ENCODE measurements around the gene ZNF577. TPM values are rescaled to one million over a fixed set of nuclear protein-coding genes. Genes with fewer than 3 reads are reported as not detected.

Gene ZNF577
- total RNA-seq, 3 donors from 2014 or later = 5.8 to 17.2 (median 9.7) TPM

DNA sequence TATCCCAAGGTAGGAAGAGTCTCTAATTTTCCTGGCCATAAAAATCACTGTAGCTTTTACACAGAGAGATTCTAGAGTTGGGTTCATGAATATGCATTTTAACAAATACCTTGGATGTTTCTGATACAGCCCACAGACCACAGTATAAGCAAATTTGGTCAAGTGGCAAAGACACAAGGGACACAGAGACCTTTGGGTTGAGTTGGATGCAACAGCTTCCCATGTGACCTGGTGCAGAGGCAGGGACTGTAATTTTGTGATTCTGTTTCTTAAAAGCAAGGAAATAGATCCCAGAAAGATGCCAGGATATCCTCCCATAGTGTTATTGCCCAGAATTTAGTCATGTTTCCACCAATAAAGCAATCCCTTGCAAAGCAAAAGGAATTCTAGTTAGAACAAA lies 65.8 kb downstream of the ZNF577 start:
- H3K9me3 ChIP-seq = peaks cover 6% of the 10 kb centered on the region
- ATAC-seq (no peak), DNase-seq (no peak)
- H3K4me1 ChIP-seq (ENCODE audit: low read depth) = no peaks in the 10 kb centered on the region
- no peaks in the 10 kb centered on the region for H3K36me3 ChIP-seq (ENCODE audit: low read depth)
- intact Hi-C loops (cut with DNase I, micrococcal nuclease) = no loop called here
- TF ChIP-seq, protein P1, sequence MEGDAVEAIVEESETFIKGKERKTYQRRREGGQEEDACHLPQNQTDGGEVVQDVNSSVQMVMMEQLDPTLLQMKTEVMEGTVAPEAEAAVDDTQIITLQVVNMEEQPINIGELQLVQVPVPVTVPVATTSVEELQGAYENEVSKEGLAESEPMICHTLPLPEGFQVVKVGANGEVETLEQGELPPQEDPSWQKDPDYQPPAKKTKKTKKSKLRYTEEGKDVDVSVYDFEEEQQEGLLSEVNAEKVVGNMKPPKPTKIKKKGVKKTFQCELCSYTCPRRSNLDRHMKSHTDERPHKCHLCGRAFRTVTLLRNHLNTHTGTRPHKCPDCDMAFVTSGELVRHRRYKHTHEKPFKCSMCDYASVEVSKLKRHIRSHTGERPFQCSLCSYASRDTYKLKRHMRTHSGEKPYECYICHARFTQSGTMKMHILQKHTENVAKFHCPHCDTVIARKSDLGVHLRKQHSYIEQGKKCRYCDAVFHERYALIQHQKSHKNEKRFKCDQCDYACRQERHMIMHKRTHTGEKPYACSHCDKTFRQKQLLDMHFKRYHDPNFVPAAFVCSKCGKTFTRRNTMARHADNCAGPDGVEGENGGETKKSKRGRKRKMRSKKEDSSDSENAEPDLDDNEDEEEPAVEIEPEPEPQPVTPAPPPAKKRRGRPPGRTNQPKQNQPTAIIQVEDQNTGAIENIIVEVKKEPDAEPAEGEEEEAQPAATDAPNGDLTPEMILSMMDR (IDR thresholded peaks at IDR 0.05) = no peak
- H3K4me3 ChIP-seq = no peak overlapping the region

DNA sequence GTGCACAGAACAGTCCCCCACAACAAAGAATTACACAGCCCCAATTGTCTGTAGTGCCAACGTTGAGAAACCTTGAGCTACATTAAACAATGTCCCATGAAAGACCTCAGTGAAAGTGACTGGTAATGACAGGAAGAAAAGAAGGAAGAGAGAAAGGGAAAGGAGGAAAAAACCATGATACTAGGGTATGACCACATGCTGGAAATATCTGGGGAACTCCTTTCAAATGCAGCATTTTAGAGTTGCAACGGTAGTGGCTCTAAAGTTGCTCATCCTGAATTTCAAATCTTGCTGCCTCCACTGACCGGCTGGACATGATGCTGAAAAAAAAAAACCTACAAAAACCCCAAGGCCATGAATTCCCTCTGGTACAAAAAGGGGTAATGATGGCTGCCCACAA lies 66.3 kb downstream of the ZNF577 start:
- H3K9me3 ChIP-seq = peaks cover 2% of the 10 kb centered on the region
- ATAC-seq = no peak
- no peaks in the 10 kb centered on the region for H3K4me1 ChIP-seq (ENCODE audit: low read depth)
- H3K36me3 ChIP-seq (ENCODE audit: low read depth) = no peaks in the 10 kb centered on the region
- intact Hi-C loops (cut with DNase I, micrococcal nuclease) = no loop called here
- H3K4me3 ChIP-seq = no peak overlapping the region
- DNase-seq = no peak
- TF ChIP-seq, protein P1 (IDR thresholded peaks at IDR 0.05) = no peak

Other genes starting within 250 kb of the ZNF577 start
- 1 to 10 TPM in 2 of 3 donors, not detected in 1; 3.5 to 7.9 TPM for gene SIGLEC14, start 241.1 kb downstream of the ZNF577 start, total RNA-seq
- gene SPACA6, start 194.6 kb downstream of the ZNF577 start, total RNA-seq = 10 to 100 TPM in 1 of 3 donors, 1 to 10 TPM in 2; 2.9 to 35.5 (median 4.1) TPM
- under 1 TPM in 2 of 3 donors, not detected in 1; 0.14 to 0.51 TPM for gene HAS1, start 164.0 kb downstream of the ZNF577 start, total RNA-seq
- gene FPR1, start 136.1 kb downstream of the ZNF577 start, total RNA-seq = 10 to 100 TPM in 1 of 3 donors, 1 to 10 TPM in 1, not detected in 1; 3.6 to 14.5 TPM
- 1 to 10 TPM in 1 of 3 donors, under 1 TPM in 1, not detected in 1; 0.41 to 2.7 TPM for gene FPR2, start 126.8 kb downstream of the ZNF577 start, total RNA-seq
- gene FPR3, start 92.8 kb downstream of the ZNF577 start, total RNA-seq = 1 to 10 TPM; 3.6 to 9.8 (median 7.4) TPM
- 10 to 100 TPM in 1 of 3 donors, 1 to 10 TPM in 2; 7.5 to 15.8 (median 9.0) TPM for gene ZNF649, start 17.1 kb upstream of the ZNF577 start, total RNA-seq
- 1 to 10 TPM; 6.6 to 9.3 (median 8.0) TPM for gene ZNF613, start 39.5 kb upstream of the ZNF577 start, total RNA-seq
- 10 to 100 TPM; 13.5 to 21.8 (median 21.1) TPM for gene ZNF350, start 98.9 kb upstream of the ZNF577 start, total RNA-seq
- gene ZNF615, start 120.3 kb upstream of the ZNF577 start, total RNA-seq = 10 to 100 TPM in 1 of 3 donors, 1 to 10 TPM in 2; 5.0 to 15.5 (median 6.3) TPM
- 1 to 10 TPM; 3.8 to 7.9 (median 4.1) TPM for gene ZNF614, start 140.4 kb upstream of the ZNF577 start, total RNA-seq
- gene ZNF432, start 160.9 kb upstream of the ZNF577 start, total RNA-seq = 10 to 100 TPM in 2 of 3 donors, 1 to 10 TPM in 1; 9.1 to 18.4 (median 10.3) TPM
- gene ZNF841, start 207.8 kb upstream of the ZNF577 start, total RNA-seq = 10 to 100 TPM; 13.4 to 22.4 (median 20.1) TPM

All from mucosa of descending colon (tissue), 3 donors.